ENCODE measurements around the gene MAP3K12.

GRCh38 chr12:53456654-53457366, 42.4 kb downstream of the MAP3K12 start:
- TF ChIP-seq CTCF (conservative IDR thresholded peaks at IDR 0.05; ENCODE audit: low read depth, low read length): no peak
- no peak for TF ChIP-seq EZH2 (IDR thresholded peaks at IDR 0.05; ENCODE audit: low read length, unreplicated experiment)

Measured in PC-3 (cell line).